WERI-Rb-1 (cell line): Measurements from ENCODE around the gene AQP12B.

ENCODE experiments used
- DNase-seq: peaks from one replicate; pipeline ENCODE4 v3.0.0-alpha.2; 2020
- H3K27ac ChIP-seq: fragments of 250-450 bp; sonication (Bioruptor Pico); 2 replicates; pipeline ENCODE4 v1.5.1; 2020; ENCODE audit warnings: mild to moderate bottlenecking, moderate library complexity
- H3K27me3 ChIP-seq: fragments of 250-450 bp; sonication (Bioruptor Pico); 2 replicates; pipeline ENCODE4 v1.5.1; 2021; ENCODE audit warnings: mild to moderate bottlenecking, low read depth, moderate library complexity; ENCODE audit not compliant: insufficient read depth, severe bottlenecking
- H3K36me3 ChIP-seq: fragments of 250-450 bp; sonication (Bioruptor Pico); 2 replicates; pipeline ENCODE4 v1.5.1; 2020; ENCODE audit warnings: mild to moderate bottlenecking, moderate library complexity
- H3K4me3 ChIP-seq: 2 replicates; pipeline ENCODE4 v1.5.1; 2011; ENCODE audit warnings: low read depth, mild to moderate bottlenecking, control low read depth, low read length
- H3K9me3 ChIP-seq: fragments of 250-450 bp; sonication (Bioruptor Pico); 2 replicates; pipeline ENCODE4 v1.5.1; 2021; ENCODE audit warnings: mild to moderate bottlenecking, moderate library complexity; ENCODE audit not compliant: severe bottlenecking
- CTCF ChIP-seq: IDR thresholded peaks from 2 replicates; pipeline ENCODE4 v1.5.1; 2011; ENCODE audit warnings: low read depth, mild to moderate bottlenecking, control low read depth, inconsistent platforms, low read length

AQP12B gene

GRCh38 chr2:240643093-240643810, 39.4 kb downstream of the AQP12B start:
- TF ChIP-seq CTCF: no peak
- H3K27me3 ChIP-seq: peaks cover 15% of the 10 kb centered on the region

GRCh38 chr2:240642806-240643092, 39.9 kb downstream of the AQP12B start:
- Histone ChIP-seq H3K4me3 (no peak overlapping the region), H3K36me3 (no peaks in the 10 kb centered on the region), H3K27ac (no peak overlapping the region), H3K27me3 (peaks cover 20% of the 10 kb centered on the region), H3K9me3 (no peaks in the 10 kb centered on the region)
- TF ChIP-seq CTCF: no peak
- no peak for DNase-seq

More at GRCh38 chr2:240643093-240643810, 39.4 kb downstream of the AQP12B start:
- Histone ChIP-seq H3K36me3 (no peaks in the 10 kb centered on the region), H3K9me3 (no peaks in the 10 kb centered on the region), H3K4me3 (no peak overlapping the region), H3K27ac (no peak overlapping the region)
- DNase-seq: no peak

- Histone ChIP-seq H3K27me3 (peaks cover 24% of the 10 kb centered on the region), H3K36me3 (no peaks in the 10 kb centered on the region), H3K27ac (no peak overlapping the region), H3K9me3 (no peaks in the 10 kb centered on the region), H3K4me3 (no peak overlapping the region)
- DNase-seq: no peak
- no peak for TF ChIP-seq CTCF
Observed at GRCh38 chr2:240642061-240642805, 40.5 kb downstream of the AQP12B start.

GRCh38 chr2:240640939-240641338, 41.7 kb downstream of the AQP12B start:
- H3K4me3 ChIP-seq: no peak overlapping the region
- no peaks in the 10 kb centered on the region for H3K9me3 ChIP-seq
- peak; percentile 88 for TF ChIP-seq CTCF
- no peaks in the 10 kb centered on the region for H3K36me3 ChIP-seq
- peak; percentile 77 for DNase-seq
- H3K27me3 ChIP-seq: peaks cover 26% of the 10 kb centered on the region
- no peak overlapping the region for H3K27ac ChIP-seq

GRCh38 chr2:240639566-240639965, 43.1 kb downstream of the AQP12B start:
- no peak overlapping the region for H3K4me3 ChIP-seq
- H3K27ac ChIP-seq: no peak overlapping the region
- DNase-seq: no peak
- H3K36me3 ChIP-seq: no peaks in the 10 kb centered on the region
- TF ChIP-seq CTCF: no peak
- peaks cover 26% of the 10 kb centered on the region for H3K27me3 ChIP-seq
- peaks cover 2% of the 10 kb centered on the region for H3K9me3 ChIP-seq
